H9 (cell line): ENCODE data around the gene PTGER2. TPM values are rescaled to one million over a fixed set of nuclear protein-coding genes. Genes with fewer than 3 reads are reported as not detected.

Source experiments
- DNase-seq: peaks from one replicate; pipeline ENCODE4 v3.0.0-alpha.2; 2017
- H2AFZ ChIP-seq: one replicate; pipeline ENCODE4 v1.6.1; 2013; ENCODE audit warnings: mild to moderate bottlenecking, low read length, control low read depth, moderate library complexity
- H2AK5ac ChIP-seq: 2 replicates; pipeline ENCODE4 v1.6.1; 2013; ENCODE audit warnings: low read length, control low read depth, mixed read lengths; ENCODE audit not compliant: insufficient read length
- H2BK120ac ChIP-seq: one replicate; pipeline ENCODE4 v1.6.1; 2013; ENCODE audit warnings: low read depth, mild to moderate bottlenecking, low read length, control low read depth, inconsistent platforms; ENCODE audit not compliant: poor library complexity, severe bottlenecking
- H2BK12ac ChIP-seq: 2 replicates; pipeline ENCODE4 v1.6.1; 2013; ENCODE audit warnings: low read length, control low read depth, mixed read lengths, low read depth; ENCODE audit not compliant: insufficient read length
- H2BK15ac ChIP-seq: 2 replicates; pipeline ENCODE4 v1.6.1; 2013; ENCODE audit warnings: low read depth, low read length, control low read depth
- H2BK20ac ChIP-seq: one replicate; pipeline ENCODE4 v1.6.1; 2013; ENCODE audit warnings: low read depth, mild to moderate bottlenecking, low read length, control low read depth, inconsistent platforms; ENCODE audit not compliant: poor library complexity, severe bottlenecking
- H2BK5ac ChIP-seq: 2 replicates; pipeline ENCODE4 v1.6.1; 2013; ENCODE audit warnings: low read length, control low read depth, mixed read lengths; ENCODE audit not compliant: insufficient read length
- H3K14ac ChIP-seq: 2 replicates; pipeline ENCODE4 v1.6.1; 2013; ENCODE audit warnings: low read length, control low read depth; ENCODE audit not compliant: insufficient read depth
- H3K18ac ChIP-seq: 2 replicates; pipeline ENCODE4 v1.6.1; 2013; ENCODE audit warnings: low read depth, mild to moderate bottlenecking, mixed read lengths, low read length, control low read depth; ENCODE audit not compliant: insufficient read length
- H3K23ac ChIP-seq: 2 replicates; pipeline ENCODE4 v1.6.1; 2013; ENCODE audit warnings: low read length, control low read depth, mixed read lengths, low read depth; ENCODE audit not compliant: insufficient read length
- H3K23me2 ChIP-seq: 2 replicates; pipeline ENCODE4 v1.6.1; 2013; ENCODE audit warnings: low read depth, mild to moderate bottlenecking, mixed read lengths, low read length, control low read depth; ENCODE audit not compliant: insufficient read length, poor library complexity, severe bottlenecking
- H3K27ac ChIP-seq: 2 replicates; pipeline ENCODE4 v1.5.1; 2013; ENCODE audit warnings: low read length, control low read depth, mixed read lengths, low read depth; ENCODE audit not compliant: insufficient read length
- H3K27me3 ChIP-seq: 2 replicates; pipeline ENCODE4 v1.6.1; 2013; ENCODE audit warnings: low read length, control low read depth, inconsistent platforms; ENCODE audit not compliant: insufficient read depth
- H3K4ac ChIP-seq: 2 replicates; pipeline ENCODE4 v1.6.1; 2013; ENCODE audit warnings: low read depth, mild to moderate bottlenecking, control low read depth, inconsistent platforms, low read length, moderate library complexity
- H3K4me1 ChIP-seq: 2 replicates; pipeline ENCODE4 v1.6.1; 2013; ENCODE audit warnings: low read length, control low read depth, inconsistent platforms; ENCODE audit not compliant: insufficient read depth
- H3K4me2 ChIP-seq: 2 replicates; pipeline ENCODE4 v1.6.1; 2013; ENCODE audit warnings: low read length, control low read depth, mixed read lengths; ENCODE audit not compliant: insufficient read length, insufficient read depth
- H3K56ac ChIP-seq: 2 replicates; pipeline ENCODE4 v1.6.1; 2013; ENCODE audit warnings: low read depth, mild to moderate bottlenecking, mixed read lengths, low read length, control low read depth; ENCODE audit not compliant: insufficient read length
- H3K79me1 ChIP-seq: 2 replicates; pipeline ENCODE4 v1.6.1; 2013; ENCODE audit warnings: low read depth, mild to moderate bottlenecking, moderate library complexity, low read length, control low read depth, inconsistent platforms; ENCODE audit not compliant: insufficient read depth, poor library complexity, severe bottlenecking
- H3K79me2 ChIP-seq: 2 replicates; pipeline ENCODE4 v1.6.1; 2013; ENCODE audit warnings: low read length, control low read depth, inconsistent platforms; ENCODE audit not compliant: insufficient read depth
- H3K9ac ChIP-seq: 2 replicates; pipeline ENCODE4 v1.6.1; 2013; ENCODE audit warnings: low read length, control low read depth, mixed read lengths; ENCODE audit not compliant: insufficient read length; ENCODE audit errors: extremely low read depth
- H3K9me3 ChIP-seq: one replicate; pipeline ENCODE4 v1.6.1; 2013; ENCODE audit warnings: low read depth, low read length, inconsistent platforms; ENCODE audit not compliant: control insufficient read depth
- H3T11ph ChIP-seq: one replicate; pipeline ENCODE4 v1.6.1; 2013; ENCODE audit warnings: mild to moderate bottlenecking, low read length, control low read depth, inconsistent platforms
- H4K20me1 ChIP-seq: one replicate; pipeline ENCODE4 v1.6.1; 2013; ENCODE audit not compliant: control insufficient read depth, insufficient read length, insufficient read depth
- H4K5ac ChIP-seq: 2 replicates; pipeline ENCODE4 v1.6.1; 2013; ENCODE audit warnings: low read depth, mild to moderate bottlenecking, mixed read lengths, low read length, control low read depth; ENCODE audit not compliant: insufficient read length
- H4K8ac ChIP-seq: replicated peaks from 2 replicates; pipeline ENCODE4 v1.6.1; 2013; ENCODE audit warnings: low read length, control low read depth, mixed read lengths, low read depth; ENCODE audit not compliant: insufficient read length
- H4K91ac ChIP-seq: 2 replicates; pipeline ENCODE4 v1.6.1; 2013; ENCODE audit warnings: low read depth, mild to moderate bottlenecking, moderate library complexity, mixed read lengths, low read length, control low read depth; ENCODE audit not compliant: insufficient read length
- H3K27ac Mint-ChIP-seq, 3 experiments: 2 replicates in 2 of 3; 3 replicates in 1 of 3; pipeline ENCODE4 v1.8.0; 2020 to 2021; ENCODE audit warnings: mixed read lengths in 3 of 3, mild to moderate bottlenecking in 1 of 3, moderate library complexity in 1 of 3
- H3K27me3 Mint-ChIP-seq: 2 replicates; pipeline ENCODE4 v1.8.0; 2021; ENCODE audit warnings: low read depth, mild to moderate bottlenecking, moderate library complexity, mixed read lengths
- H3K36me3 Mint-ChIP-seq, 3 experiments: 2 replicates in 2 of 3; 3 replicates in 1 of 3; pipeline ENCODE4 v1.8.0; 2020 to 2021; ENCODE audit warnings: low read depth in 3 of 3, mixed read lengths in 3 of 3; ENCODE audit not compliant: insufficient read depth in 1 of 3
- H3K4me1 Mint-ChIP-seq, 2 experiments: 2 replicates each; pipeline ENCODE4 v1.8.0; 2020; ENCODE audit warnings: mixed read lengths in 2 of 2
- H3K4me3 Mint-ChIP-seq, 2 experiments: 2 replicates in 1 of 2; 3 replicates in 1 of 2; pipeline ENCODE4 v1.8.0; 2020 to 2021; ENCODE audit warnings: mild to moderate bottlenecking in 2 of 2, mixed read lengths in 2 of 2, moderate library complexity in 1 of 2
- H3K9me3 Mint-ChIP-seq, 2 experiments: 2 replicates in 1 of 2; 3 replicates in 1 of 2; pipeline ENCODE4 v1.8.0; 2020; ENCODE audit warnings: mild to moderate bottlenecking in 2 of 2, mixed read lengths in 2 of 2, moderate library complexity in 1 of 2
- WGBS: extraction: QIAGEN DNeasy Blood & Tissue Kit; methylation state at CpG from one replicate; pipeline ENCODE4 v1.1.7; 2013; ENCODE audit warnings: missing lambda C conversion rate, low lambda C conversion rate, mixed read lengths; ENCODE audit not compliant: insufficient read length; ENCODE audit errors: extremely low coverage; 5-methylcytosine and 5-hydroxymethylcytosine counted together
- total RNA-seq: library from RNA; stranded (reverse); gene quantifications from 2 replicates; pipeline ENCODE4 v1.2.1, GENCODE V29; 2021
- TF ChIP-seq, protein P1 (sequence below): fragments of 200-600 bp; sonication (generic); conservative IDR thresholded peaks from 3 replicates; pipeline ENCODE4 v1.8.0; 2021; ENCODE audit warnings: antibody characterized with exemption, mild to moderate bottlenecking

Gene PTGER2
- total RNA-seq, 1 experiment from 2014 or later, result 1.0 TPM

GRCh38 chr14:52269982-52270381 lies 44.1 kb upstream of the PTGER2 start:
- H3K14ac ChIP-seq, result no peak overlapping the region
- Mint-ChIP-seq H3K36me3 (peaks cover 0 to 3% (median 0%) of the 10 kb centered on the region in 3 experiments; a peak in 2 of 7 replicates), H3K9me3 (peaks cover 0 to 3% of the 10 kb centered on the region in 2 experiments; a peak in 2 of 5 replicates), H3K4me1 (peaks cover 21 to 25% of the 10 kb centered on the region in 2 experiments), H3K27me3 (peaks cover 67% of the 10 kb centered on the region), H3K27ac (no peak overlapping the region), H3K4me3 (no peak overlapping the region)
- no peaks in the 10 kb centered on the region for H3K79me1 ChIP-seq
- no peak overlapping the region for H3K56ac ChIP-seq
- H3K4ac ChIP-seq, result no peak overlapping the region
- peaks cover 2% of the 10 kb centered on the region; the same call in 1 of the 2 replicates for H3K4me1 ChIP-seq
- no peaks in the 10 kb centered on the region for H3K9me3 ChIP-seq
- no peak overlapping the region for H2BK15ac ChIP-seq
- no peak overlapping the region for H4K91ac ChIP-seq
- no peak overlapping the region for H2BK20ac ChIP-seq
- no peak overlapping the region for H4K8ac ChIP-seq
- no peak overlapping the region for H3K18ac ChIP-seq
- peaks cover 39% of the 10 kb centered on the region for H3K27me3 ChIP-seq
- no peak overlapping the region for H2BK120ac ChIP-seq
- H4K20me1 ChIP-seq, result no peaks in the 10 kb centered on the region
- H2BK5ac ChIP-seq, result no peak overlapping the region
- no peaks in the 10 kb centered on the region for H3K79me2 ChIP-seq
- no peak overlapping the region for H3K4me2 ChIP-seq
- H3K9ac ChIP-seq, result no peak overlapping the region
- TF ChIP-seq, protein P1, sequence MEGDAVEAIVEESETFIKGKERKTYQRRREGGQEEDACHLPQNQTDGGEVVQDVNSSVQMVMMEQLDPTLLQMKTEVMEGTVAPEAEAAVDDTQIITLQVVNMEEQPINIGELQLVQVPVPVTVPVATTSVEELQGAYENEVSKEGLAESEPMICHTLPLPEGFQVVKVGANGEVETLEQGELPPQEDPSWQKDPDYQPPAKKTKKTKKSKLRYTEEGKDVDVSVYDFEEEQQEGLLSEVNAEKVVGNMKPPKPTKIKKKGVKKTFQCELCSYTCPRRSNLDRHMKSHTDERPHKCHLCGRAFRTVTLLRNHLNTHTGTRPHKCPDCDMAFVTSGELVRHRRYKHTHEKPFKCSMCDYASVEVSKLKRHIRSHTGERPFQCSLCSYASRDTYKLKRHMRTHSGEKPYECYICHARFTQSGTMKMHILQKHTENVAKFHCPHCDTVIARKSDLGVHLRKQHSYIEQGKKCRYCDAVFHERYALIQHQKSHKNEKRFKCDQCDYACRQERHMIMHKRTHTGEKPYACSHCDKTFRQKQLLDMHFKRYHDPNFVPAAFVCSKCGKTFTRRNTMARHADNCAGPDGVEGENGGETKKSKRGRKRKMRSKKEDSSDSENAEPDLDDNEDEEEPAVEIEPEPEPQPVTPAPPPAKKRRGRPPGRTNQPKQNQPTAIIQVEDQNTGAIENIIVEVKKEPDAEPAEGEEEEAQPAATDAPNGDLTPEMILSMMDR, result no peak
- H2BK12ac ChIP-seq, result no peak overlapping the region
- no peak overlapping the region for H3T11ph ChIP-seq
- WGBS, result no CpG with 5 or more reads among the region's 8 CpGs
- H2AK5ac ChIP-seq, result no peak overlapping the region
- H3K23ac ChIP-seq, result no peak overlapping the region
- no peak overlapping the region for H4K5ac ChIP-seq
- no peak for DNase-seq
- no peak overlapping the region for H3K27ac ChIP-seq
- H2AFZ ChIP-seq, result no peak overlapping the region
- H3K23me2 ChIP-seq, result peaks cover 16% of the 10 kb centered on the region
